Keratinocyte (primary cell): ENCODE measurements around the gene CALCOCO1.

ENCODE experiments used
- CTCF ChIP-seq, 3 experiments: IDR thresholded peaks in 1 of 3; conservative IDR thresholded peaks in 1 of 3; optimal IDR thresholded peaks in 1 of 3; 2 replicates in 2 of 3; 3 replicates in 1 of 3; pipeline versions ENCODE3 to v1.5.1; 2011; ENCODE audit warnings: low read length in 3 of 3, mild to moderate bottlenecking in 3 of 3, moderate library complexity in 2 of 3, control low read depth in 1 of 3, inconsistent platforms in 1 of 3; ENCODE audit not compliant: insufficient read depth in 2 of 3; ENCODE audit errors: extremely low read depth in 1 of 3
- EZH2 ChIP-seq: IDR thresholded peaks from one replicate; pipeline ENCODE4 v1.6.1; 2012; ENCODE audit warnings: inconsistent platforms, mild to moderate bottlenecking, low read length, moderate library complexity

GRCh38 chr12:53698948-53699677, 28.1 kb downstream of the CALCOCO1 start:
- TF ChIP-seq CTCF (optimal IDR thresholded peaks at IDR 0.05 in 1 of 3, IDR thresholded peaks at IDR 0.05 in 1 of 3, conservative IDR thresholded peaks at IDR 0.05 in 1 of 3; ENCODE audit: extremely low read depth in 1 of 3, insufficient read depth in 2 of 3, low read length in 3 of 3) (no peak), EZH2 (no peak)
